GM18517 (cell line): ENCODE data around the gene ATOSA.

Experiments used
- ATAC-seq: cut with Tn5 transposase; IDR thresholded peaks from one replicate; pipeline ENCODE4 v1.9.1; 2021; ENCODE audit warnings: mild to moderate bottlenecking, moderate library complexity; ENCODE audit not compliant: unreplicated experiment

Gene ATOSA

DNA sequence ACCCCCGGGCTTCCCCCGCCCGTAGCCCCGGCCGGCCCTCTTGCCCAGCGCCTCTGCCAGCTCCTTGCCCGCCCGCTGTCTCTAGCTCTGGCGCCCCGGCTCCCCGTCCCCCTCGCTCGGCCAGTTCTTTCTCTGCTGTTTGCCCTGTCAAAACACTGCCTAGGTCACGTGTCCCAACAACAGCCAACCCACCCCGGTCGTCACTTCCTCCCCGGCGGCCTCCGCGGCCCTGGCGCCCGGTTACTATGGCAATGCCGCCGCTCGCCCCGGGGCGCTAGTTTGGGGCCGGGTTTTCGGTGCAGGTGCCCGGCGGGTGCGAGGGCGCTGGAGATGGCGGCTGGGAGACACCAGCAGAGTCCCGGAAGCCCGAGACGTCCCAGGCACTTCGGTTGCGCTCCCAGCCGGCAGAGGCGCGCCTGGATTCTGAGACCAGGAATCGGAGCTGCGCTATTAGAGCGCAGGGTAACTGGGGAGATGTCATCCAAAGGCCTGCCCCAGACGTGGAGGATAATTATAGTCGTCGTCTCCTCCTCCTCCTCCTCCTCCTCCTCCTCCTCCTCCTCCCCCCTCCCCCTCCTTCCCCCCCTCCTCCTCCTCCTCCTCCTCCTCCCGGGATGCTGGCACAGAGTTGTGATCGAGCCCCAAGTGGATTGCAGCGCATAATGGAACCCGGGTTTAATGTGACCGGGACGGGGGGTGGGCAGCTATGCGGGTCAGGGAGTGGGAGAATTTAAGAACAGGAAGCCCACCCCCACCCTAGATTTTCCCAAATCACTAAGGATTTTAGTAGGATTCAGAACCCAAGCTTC is at the start of gene ATOSA:
Gene ATOSA (minus strand): TSS at position 157 of the 809 bp plus-strand sequence. CDS start 1,367 bp downstream, outside the sequence.
- peak; percentile 53 for ATAC-seq

DNA sequence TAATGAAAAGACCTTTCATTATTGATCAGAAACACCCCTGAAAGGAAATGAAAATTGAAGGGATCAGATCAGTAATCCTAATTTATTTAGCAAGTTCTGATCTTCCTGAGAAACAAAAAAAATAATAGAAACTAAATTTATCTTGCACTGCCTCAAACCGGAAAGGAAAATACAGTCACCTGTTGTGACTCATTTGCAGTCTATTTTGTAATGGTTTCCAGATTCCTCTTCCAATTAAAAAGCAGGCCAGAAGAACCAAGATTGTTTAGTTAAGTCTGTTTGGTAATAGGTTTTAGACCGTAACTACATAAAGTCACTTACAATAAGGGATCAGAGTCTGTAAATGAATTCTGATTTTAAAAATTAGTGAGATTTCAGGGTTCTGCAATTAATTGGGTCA is 49.7 kb upstream of the ATOSA start:
- no peak for ATAC-seq

DNA sequence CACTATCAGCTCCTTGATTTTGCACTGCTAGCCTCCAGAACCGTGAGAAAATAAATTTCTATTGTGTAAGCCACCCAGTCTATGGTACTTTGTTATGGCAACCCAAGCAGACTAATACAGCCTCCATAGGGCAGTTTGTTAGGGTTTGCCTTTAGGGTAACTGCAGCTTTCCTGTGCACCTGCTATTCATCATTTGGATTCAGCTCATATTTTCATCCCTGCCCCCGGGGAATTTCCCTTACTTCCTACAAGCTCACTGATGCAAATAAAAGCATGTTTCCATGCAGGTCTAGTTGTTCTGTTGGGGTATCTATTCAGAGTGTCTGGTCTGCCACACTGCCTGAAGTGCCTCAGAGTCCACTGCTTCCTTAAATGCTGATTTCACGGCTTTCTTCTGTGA is 48.6 kb upstream of the ATOSA start:
- no peak for ATAC-seq

DNA sequence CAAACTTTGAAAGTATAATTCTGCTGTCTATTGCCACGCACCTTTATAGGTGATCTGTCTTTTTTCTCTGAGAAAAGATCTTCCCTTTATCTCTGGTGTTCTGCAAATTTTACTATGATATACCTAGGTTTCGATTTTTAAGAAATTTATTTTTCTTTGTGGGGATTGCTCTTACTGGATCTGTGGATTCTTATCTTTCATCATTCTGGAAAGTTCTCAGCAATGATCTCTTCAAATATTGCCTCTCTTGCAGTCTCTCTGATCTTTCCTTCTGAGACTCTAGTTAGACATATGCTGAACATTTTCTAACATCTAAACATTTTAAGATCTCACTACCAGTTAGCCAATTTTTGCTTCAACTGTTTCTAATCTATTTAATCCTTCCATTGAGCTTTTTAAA is 47.0 kb upstream of the ATOSA start:
- no peak for ATAC-seq

- no peak for ATAC-seq
These were observed 39.4 kb upstream of the ATOSA start for GRCh38 chr15:52718551-52718950.

DNA sequence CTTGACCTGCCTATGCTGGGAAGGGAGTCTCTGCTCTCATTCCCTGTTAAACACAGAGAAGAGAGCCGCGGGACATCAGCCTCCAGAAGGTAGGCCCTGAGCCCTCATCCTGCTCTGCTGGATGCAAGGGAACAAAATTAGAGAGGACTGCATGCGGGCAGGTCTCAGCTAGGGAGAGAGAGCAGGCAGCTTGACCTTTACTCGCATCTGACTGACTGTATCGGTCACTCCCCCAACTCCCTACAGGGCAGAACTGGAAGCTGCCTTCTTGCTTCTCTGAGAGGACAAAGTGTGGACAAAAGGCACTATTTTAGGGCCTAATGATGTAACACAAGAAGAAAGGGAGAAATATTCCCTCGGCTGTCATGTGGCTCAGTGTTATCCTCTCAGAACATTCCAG is 38.7 kb upstream of the ATOSA start:
- no peak for ATAC-seq

- ATAC-seq: no peak
These were observed 38.3 kb upstream of the ATOSA start for GRCh38 chr15:52717481-52717880.

- ATAC-seq: no peak
These were observed 37.3 kb upstream of the ATOSA start for GRCh38 chr15:52716536-52716935.

GRCh38 chr15:52715411-52715810 is 36.2 kb upstream of the ATOSA start:
- no peak for ATAC-seq

DNA sequence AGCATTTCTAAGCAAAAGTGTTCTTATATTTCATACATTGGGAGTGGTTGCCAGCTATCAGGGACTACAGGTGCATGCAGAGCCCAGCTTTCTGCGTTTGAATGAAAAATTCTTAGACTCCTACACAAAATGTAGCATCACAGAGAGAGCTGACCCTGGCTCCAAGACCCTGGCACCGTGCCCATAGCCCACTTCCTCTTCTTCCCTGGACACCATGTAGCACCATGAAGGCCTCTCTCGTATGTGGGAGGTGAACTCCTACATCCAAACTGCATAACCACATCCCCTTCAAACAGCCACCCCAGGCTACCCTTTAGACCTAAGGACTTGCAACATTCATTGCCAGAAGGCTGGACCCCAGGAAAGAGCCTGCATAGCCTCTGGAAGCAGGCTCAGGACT is 35.8 kb upstream of the ATOSA start:
- no peak for ATAC-seq

- ATAC-seq: no peak
These were observed 31.7 kb upstream of the ATOSA start for GRCh38 chr15:52710708-52711389.

DNA sequence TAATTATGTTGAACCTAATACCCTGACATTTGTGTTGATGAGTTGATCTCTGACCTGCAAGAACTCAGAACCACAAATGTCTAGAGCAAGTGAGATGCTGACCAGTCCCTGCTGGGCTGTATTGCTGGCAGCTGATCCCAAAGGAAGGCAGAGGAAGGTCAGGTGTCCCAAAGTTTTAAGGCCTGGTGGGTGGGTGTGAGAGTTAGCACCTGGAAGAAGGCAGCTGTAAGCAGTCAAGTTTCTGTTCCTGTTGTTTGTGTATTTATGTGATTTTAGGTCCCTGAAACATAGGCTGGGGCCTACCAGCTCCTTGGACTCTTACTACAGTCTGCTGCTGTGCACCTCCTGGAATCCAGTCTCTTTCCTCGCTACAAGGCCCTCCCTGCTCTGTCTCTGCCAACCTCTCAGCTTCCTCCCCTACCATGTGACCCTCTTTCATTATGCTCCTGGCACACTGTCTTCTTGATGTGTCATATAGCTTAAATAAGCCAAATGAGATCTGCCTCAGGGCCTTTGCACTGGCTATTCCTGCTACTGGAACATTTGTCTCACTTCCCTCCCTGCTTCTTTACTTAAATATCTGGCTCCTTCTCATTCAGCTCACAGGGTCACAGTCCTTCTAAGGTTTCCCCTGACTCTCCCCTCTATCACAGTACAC is 31.0 kb upstream of the ATOSA start:
- peak; percentile 32 for ATAC-seq

GRCh38 chr15:52709187-52709981 is 30.2 kb upstream of the ATOSA start:
- peak; percentile 89 for ATAC-seq

- no peak for ATAC-seq
These were observed 26.9 kb upstream of the ATOSA start for GRCh38 chr15:52706091-52706490.

GRCh38 chr15:52702390-52702789 is 23.2 kb upstream of the ATOSA start:
- no peak for ATAC-seq

GRCh38 chr15:52699457-52699856 is 20.3 kb upstream of the ATOSA start:
- no peak for ATAC-seq

GRCh38 chr15:52698514-52698913 is 19.3 kb upstream of the ATOSA start:
- ATAC-seq: no peak

DNA sequence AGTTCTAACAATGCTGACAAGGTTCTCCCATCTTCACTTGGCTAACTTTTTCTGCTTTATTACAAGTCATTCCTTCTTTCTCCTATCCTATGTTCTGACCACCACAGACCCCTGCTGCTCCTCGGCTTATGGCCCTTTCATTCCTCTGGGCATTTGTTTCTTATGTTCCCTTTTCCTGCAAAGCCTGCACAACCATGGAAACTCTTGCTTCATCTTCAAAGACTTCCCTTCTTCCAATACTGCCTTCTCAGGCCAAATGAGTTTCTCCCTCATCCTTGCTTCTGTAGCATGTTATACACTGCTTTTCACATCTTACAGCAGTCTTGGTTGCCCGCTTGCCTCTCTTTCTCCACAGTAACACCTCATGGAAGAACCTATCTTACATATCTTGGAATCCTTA is 17.9 kb upstream of the ATOSA start:
- ATAC-seq: no peak

GRCh38 chr15:52695154-52695553 is 16.0 kb upstream of the ATOSA start:
- ATAC-seq: no peak

GRCh38 chr15:52689562-52689961 is 10.4 kb upstream of the ATOSA start:
- ATAC-seq: no peak

GRCh38 chr15:52683580-52683979 is 4.4 kb upstream of the ATOSA start:
- peak; percentile 66 for ATAC-seq
